Embryonic facial prominence (tissue), 1 donor: ENCODE results near the gene HOXA5.

ENCODE experiments used
- DNase-seq: peaks from one replicate; pipeline ENCODE4 v3.0.0-alpha.2; 2016; ENCODE audit errors: extremely low spot score

Gene HOXA5

DNA sequence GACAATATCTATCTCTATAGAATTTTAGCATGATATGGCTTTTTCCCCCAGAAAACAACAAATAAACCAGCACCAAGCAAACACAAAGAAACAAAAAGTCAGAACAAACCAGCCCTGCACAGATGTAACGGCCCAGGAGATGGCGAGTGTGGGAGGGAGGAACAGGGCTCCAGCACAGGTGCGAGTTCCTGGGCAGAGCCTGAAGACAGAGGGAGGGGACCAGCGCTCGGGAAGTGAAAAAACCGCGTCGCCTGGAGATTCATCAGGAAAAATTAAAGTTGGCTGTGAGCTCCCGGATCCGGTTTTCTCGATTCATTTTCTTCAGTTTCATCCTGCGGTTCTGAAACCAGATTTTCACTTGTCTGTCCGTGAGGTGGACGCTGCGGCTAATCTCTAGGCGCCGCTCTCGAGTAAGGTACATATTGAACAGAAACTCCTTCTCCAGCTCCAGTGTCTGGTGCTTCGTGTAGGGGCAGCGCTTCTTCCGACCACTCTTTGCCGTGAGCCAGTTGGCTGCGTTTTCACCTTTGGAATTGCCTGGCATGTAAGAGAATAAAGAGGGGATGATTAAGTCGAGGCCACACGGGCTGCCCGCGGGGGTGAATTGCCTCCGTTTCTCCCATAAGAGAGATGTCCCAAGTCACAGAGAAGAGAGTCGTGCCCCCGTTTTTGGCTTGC is 28.3 kb upstream of the HOXA5 start:
- DNase-seq: no peak

DNA sequence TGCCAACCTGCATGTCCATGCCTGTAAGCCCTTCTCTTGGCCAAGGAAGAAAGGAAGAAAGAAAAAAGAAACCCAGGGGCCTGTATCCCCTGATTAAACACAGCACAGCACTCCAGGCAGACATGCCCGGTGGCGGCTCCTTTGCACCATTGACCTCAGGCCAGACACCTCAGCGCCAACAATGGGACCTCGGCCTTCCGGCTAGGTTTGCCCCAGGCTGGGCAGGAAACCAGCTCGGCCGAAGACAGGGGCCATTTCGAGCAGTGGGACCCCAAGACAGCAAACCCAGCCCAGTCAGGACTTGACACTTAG is 27.8 kb upstream of the HOXA5 start:
- DNase-seq: no peak

DNA sequence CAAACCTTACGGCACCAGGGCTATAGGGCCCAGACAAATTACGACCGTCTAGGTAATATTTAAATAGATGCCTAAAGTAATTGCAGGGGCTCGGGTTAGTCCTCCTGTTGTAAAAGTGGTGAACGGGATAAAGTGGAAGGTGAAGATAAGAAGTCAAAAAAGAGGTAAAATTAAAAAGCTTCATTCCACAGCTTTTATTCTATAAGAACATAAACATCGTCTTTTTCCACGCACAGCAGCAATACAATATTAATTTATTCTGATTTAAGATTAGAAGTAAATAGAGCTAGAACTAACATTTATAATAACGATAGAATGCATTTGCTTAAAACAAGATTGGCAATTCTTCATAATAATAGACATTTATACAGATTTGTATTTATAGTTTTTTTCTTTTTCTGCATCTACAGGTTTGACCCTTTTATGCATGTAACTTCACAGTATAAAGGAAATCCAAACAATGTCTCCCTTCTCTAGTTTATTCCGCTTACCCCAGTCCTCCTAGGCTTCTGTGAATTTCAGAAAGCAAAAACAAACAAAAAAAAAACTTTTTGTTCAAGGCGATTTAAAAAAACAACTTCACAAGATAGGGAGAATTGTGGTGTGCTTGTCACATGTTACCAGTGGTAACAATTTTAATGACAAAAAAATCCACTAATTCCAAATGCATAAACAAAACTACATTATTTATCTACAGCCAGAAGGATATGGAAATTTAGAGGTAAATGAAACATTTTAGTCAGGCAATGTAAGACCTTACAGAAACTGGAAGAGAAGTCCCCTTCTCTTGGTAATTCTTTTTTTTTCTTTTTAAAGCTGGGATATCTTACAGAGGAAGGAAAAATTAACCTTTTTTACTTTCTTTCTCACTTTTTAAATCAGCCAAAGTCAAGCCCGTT is 27.2 kb upstream of the HOXA5 start:
- DNase-seq: no peak

DNA sequence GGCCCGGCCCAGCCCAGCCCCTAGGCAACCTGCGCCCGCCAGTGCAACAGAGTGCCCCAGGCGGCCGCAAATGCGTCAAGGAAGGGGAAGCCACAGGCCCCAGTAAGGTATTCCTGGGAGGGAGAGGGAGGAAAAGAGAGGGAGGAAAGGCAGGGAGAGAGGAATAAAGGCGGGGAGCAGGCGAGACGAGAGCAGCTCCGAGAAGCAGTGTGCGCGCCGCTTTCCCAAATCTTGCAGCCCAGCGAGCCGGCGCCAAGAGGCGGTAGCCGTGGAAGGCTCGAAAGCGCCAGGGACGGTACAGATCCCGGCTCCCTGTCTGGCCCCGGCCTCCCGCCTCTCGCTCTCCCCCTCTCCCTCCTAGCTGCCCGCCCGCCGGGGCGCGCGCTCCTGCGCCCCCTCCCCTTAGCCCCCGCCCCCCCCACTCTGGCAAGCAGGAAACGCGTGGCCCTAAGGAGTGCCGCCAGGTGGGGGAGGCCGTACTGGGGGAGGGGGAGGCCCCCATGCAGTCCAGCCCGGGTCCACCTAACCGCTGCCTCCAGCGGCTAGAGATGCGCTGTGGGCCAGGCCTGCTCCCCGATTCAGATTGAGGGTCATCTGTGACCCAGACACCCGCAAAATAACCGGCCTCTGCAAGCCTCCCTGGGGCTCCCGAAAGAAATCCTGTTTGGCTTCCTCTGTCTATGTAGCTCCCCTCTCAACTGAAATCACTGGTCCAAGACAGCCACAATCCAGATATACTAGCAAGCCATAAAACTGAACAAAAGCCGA is 26.4 kb upstream of the HOXA5 start:
- no peak for DNase-seq

DNA sequence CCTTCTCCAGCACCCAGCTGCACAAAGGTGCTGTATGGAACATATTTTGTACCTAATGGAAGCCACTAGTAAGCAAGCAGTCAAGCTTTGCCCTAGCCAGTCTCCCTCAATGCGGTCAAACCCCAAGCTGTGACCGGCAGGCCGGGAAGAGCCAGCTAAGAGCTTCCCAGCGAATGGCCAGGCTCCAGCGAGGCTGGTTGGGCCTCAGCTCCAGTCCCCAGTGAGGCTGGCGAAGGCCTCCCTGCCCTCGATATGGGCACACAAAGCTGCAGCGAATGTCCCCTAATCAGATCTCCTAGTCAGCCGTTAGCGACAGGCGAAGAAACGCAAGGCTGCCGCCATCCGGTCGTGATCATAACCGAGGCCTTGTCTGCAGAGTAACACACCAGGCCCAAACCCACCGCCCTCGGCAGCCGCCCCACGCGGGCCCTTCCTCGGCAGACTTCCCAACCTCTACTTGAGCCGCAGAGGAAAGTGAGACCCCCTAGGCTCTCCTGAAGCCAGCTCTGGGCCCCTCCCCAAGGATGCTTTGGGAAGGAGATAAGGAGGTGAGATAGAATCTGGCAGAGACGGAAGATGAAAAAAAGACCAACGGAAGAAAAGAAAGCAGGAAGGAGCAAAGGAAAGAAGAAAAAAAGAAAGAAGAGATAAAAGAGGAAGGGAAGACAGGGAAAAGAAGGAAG is 24.9 kb upstream of the HOXA5 start:
- no peak for DNase-seq

DNA sequence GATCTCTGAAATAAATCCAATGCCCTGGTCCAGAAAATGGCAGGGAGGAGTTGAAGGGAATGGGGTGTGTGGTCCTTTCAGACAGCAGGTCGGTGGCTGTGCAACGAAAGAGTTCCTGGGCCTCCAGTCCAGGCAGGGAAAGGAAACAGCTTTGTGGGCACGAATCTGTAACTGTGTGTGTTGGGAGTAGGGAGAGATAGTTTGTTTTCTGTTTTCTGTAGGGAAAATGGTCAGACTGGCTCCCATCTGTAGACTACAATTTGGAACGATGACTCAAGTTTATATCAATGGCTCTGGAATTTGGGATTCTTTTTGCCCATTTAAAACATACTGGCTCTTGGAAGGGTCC is 24.4 kb upstream of the HOXA5 start:
- no peak for DNase-seq

DNA sequence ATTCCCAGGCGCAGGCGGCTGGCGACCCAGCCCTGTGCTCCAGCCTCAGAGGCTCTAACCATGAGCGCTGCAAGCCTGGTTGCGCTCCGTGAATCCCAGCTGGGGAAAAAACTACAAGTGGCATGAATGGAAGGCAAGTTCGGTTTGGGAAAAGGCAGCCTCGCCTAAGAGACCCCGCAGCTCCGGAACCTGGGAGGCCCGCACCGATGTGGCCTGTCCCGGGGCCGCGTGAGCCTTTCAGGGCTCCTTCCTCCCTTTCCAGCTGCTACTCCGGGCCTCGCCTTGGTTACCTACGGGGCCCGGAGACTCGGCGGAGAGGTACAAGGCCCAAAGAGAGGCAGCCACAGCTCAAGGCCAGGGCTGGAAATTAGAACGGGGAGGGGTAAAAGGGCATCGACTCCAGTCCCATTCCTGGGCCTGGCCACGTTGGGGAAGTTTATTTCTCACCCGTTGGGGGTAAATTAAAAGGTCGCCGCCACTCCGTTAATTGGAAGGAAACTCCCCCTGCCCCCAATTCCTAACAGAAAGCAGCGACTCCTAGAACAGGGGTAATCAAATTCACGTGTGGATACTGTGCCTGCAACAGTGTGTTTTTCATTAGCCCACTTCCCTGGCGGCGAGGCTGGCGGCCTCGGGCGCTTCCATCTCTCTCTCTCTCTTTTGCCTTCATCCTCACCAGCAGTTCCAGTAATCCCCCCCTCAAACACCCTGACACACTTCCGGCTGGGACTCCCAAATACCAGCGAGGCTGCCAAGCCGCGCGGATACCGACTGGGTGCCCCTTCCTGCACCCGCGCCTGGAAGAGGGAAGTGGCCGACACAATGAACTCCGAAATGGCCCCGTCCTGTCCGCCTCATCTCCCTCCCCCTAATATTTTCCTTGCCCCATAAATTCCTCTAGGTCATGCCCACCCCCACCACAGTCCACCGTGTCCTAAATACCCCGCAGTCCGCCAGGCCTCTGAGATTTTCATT is 23.3 kb upstream of the HOXA5 start:
- DNase-seq: no peak

DNA sequence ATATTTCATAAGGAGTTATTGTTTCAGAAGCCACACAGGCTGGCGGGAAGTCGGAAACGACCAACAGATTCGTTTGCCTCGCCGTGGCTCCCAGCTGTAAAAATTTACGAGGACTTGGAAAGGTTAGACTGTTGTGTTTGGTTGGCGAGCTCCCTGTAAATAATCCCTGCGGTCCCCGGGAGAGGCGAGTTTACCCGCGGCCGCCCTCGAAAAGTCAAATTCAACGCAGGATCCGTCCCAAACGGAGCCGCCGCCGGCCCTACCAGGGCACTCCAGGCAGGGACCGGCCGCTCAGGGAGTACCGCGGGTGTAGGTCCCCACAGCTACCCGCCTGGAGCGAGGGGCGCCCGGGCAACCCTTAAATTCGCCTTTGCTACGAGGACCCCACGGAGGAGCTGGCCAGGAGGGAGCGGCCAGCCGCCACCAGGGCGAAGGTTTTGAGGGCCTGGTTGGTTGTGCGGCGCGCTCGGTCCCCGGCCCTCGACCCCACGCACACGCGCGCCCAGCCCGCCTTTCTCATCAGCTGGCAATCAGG is 22.6 kb upstream of the HOXA5 start:
- no peak for DNase-seq

DNA sequence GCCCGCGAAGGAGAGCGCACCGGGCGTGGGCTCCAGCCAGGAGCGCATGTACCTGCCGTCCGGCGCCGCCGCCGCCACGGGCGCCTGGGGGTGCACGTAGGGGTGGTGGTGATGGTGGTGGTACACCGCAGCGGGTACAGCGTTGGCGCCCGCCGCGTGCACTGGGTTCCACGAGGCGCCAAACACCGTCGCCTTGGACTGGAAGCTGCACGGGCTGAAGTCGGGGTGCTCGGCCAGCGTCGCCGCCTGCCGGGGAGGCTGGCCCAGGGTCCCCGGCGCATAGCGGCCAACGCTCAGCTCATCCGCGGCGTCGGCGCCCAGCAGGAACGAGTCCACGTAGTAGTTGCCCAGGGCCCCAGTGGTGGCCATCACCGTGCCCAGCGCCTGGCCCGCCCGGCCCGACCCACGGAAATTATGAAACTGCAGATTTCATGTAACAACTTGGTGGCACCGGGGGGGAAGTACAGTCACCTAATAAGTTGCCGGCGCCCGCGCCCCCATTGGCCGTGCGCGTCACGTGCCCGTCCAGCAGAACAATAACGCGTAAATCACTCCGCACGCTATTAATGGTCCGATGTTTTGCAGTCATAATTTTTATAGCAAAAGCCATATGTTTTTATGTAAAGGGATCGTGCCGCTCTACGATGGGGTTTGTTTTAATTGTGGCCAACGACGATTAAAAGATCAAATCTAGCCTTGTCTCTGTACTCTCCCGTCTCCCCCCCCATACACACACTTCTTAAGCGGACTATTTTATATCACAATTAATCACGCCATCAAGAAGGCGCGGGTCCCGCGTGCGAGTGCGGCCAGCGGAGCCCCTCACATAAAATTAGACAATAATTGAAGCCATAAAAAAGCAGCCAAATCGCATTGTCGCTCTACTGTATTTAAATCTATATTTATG is 21.9 kb upstream of the HOXA5 start, which contains the start of gene HOXA9:
TSS of gene HOXA9 (minus strand) at position 449 of the 907 bp plus-strand sequence. CDS start at position 369, 80 bp downstream.
- DNase-seq: no peak

DNA sequence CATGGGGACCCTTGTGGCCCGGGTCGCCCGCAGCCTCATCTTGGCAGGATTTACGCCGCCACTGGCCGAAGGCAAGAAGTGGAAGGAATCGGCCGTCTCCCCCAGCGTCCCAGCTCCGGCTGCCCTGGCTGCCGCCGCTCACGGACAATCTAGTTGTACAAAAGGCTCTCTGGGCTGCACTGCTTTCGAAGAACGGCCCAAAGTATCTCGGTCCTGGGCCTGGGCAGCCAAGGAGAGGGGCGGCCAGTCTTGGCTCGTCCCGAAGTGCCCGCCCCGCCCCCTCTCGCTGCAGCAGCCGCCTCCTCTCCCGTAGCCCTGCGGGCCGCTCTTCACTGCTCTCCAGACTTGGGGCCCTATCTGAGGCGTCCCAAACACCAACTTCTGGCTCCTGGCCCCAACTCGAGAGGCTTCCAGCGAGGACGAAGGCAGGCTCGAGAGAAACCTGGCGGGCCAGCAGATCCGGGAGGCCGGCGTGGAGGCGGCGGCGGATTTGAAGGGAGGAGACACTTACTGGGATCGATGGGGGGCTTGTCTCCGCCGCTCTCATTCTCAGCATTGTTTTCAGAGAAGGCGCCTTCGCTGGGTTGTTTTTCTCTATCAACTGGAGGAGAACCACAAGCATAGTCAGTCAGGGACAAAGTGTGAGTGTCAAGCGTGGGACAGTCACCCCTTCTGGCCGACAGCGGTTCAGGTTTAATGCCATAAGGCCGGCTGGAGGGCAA is 21.0 kb upstream of the HOXA5 start:
- no peak for DNase-seq

DNA sequence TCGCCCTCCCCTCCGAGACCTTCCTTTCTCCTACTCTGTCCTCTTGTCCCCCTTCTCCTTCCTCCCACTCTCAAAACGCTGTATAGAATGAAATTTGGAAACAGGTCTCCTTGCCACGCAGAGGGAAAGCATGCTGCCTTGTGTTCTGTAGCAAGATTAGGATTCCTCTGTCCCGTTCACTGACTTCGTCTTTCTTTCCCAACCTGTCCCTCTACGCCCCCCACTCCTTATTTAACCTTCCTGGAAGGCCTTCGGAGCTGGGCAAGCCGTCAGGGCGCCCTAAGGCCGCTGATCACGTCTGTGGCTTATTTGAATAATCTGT is 20.5 kb upstream of the HOXA5 start:
- no peak for DNase-seq

DNA sequence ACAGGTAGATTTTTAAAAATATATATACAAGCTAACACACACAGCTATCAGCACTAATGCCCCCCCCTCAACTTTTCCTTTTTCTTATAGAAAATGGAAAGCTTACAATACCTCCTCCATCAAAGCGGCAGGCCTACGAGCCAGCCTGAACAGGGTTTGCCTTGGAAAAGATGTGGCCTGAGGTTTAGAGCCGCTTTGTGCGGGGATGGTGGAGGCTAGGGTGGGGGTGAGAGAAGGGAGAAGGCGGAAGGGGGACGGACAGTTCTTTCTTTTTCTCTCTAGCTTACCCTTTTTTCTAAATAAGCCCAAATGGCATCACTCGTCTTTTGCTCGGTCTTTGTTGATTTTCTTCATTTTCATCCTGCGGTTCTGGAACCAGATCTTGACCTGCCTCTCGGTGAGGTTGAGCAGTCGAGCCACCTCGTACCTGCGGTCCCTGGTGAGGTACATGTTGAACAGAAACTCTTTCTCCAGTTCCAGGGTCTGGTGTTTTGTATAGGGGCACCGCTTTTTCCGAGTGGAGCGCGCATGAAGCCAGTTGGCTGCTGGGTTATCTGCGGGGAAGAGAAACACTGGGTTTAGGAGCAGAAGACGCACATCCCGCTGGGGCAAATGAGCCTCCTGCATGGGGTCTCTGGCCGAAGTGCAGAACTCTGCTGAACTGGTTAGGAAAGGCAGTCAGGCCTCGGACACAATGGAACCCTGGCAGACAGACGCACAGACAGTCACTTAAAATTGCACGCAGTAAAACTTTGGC is 20.0 kb upstream of the HOXA5 start:
- no peak for DNase-seq

DNA sequence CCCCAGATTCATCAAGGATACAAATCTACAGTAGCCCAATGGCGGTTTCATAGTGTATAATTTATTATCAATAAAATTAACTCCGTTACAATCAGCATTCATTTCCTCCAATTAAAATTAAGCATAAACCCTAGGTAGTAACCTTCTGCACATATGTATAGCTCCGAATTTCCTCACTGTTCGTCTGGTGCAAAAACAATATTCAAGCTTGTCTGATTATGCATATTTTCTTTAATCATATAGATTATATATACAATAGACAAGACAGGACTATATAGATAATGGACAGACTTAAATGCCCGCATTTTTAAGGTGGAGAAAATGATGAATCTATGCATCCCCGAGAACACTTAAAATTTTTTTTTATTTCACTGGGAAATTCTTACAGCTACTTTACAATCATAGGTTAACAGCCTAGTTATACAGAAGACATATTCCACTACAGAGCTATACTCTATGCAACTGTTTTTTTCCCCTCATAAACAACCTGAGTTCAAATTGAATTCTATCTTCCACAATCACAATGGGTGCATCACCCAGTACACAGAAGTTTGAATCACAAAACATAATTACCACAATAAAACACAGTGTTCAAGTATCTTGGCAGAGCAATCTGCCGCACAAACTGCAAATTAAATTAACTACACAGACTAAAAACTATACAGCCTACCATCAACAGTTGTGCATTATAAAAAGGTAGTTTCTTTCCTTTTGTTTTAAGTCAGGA is 19.2 kb upstream of the HOXA5 start:
- DNase-seq: no peak

DNA sequence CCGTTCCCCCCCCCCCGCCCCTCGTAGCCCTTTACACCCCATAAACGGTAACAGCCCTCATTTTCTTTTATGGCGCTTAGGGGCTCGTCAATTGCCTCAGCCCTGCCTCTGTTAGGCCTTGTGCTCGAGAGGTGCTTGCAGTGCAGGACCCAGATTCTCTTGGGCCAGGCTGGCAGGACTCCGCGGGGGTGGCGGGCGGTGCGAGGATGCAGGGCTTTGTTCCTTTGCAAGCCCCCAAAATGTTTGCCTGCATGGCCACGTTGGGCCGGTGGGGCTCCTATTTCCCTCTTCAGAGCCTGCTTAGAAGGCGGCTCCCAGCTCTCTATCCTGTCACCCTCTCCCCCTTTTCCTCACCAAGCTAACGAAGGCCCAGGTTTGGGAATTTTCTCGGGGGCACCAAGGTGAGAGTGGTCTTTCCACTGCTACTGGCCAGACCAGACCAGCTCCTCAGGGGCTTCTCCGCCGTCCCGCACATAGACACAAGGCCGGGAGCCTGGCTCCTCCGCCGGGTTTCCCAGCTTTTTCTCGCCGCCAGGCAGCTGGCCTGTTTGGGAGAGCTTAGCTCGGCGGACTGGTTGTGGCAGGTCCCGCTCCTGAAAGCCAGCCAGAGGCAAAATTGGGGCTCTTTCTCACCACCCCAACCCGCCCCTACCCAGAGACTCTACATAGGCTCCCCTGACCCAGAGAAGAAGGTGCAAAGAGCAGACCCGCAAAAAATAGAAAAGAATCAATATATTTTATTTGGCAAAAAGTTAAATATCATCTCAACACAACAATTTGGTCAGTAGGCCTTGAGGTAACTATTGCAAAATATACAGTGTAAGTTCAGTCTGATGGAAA is 18.5 kb upstream of the HOXA5 start:
- no peak for DNase-seq

DNA sequence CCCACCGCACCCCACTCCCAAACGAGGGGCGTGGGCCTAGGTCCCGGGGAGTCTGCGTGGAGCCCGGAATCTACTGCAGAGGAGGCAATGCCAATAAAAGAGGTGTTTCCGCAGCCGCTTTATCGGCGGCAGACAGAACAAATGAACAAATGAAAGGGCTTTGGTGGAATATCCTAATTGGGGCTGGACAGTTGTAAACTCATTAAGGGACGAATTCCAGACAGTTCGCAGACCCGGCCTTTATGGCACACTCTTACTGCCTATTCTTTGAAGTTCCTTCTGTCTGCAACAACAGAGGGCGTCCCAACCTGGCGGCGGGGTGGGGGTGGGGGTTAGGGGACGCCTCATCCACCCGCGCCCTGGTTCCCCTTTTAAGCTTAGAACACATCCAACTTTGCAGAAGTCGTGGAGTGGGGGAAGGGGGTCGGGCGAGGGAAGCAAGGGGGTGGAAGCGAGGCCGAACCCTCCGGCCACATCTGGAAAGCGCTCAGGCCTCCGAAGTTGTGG is 17.8 kb upstream of the HOXA5 start:
- DNase-seq: no peak

DNA sequence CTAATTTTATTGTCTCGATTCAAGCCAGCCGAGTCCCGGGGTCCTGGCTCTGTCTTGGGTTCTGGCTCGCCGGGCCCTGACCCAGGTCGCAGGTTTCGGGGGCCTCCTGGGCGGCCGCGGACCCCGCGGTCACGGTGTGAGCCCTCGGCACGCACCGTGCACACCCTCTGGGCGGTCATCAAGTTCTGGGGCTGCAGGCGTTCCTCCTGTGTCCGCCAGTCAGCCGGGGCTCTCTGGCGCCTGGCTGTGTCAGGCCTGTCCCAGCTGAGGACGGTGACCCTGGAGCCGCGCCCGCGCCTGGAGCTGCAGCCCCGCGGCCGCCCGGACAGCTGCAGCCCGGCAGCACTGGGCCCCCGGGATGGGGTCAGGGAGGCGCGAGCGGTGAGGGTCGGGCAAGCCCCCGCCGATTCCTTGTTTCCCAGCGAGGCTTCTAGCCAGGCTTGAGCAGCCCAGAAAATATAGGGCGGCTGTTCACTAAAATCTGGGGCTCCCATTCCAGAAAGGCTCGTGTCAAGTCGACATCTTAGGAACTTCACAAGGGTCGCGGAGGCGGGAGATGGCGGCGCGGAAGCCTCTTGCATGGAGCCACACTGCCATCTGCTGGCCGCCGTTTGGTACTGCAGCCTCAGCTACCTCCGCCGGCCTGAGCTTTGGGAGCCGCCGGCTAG is 17.2 kb upstream of the HOXA5 start:
- DNase-seq: peak; percentile 78
